ENCODE results near the gene CHRNA9.

The CHRNA9 gene

GRCh38 chr4:40401631-40402030 is 66.5 kb downstream of the CHRNA9 start:
- H3K4me3 ChIP-seq (ENCODE audit: low read depth, low read length) = no peak overlapping the region
- TF ChIP-seq, protein P1, sequence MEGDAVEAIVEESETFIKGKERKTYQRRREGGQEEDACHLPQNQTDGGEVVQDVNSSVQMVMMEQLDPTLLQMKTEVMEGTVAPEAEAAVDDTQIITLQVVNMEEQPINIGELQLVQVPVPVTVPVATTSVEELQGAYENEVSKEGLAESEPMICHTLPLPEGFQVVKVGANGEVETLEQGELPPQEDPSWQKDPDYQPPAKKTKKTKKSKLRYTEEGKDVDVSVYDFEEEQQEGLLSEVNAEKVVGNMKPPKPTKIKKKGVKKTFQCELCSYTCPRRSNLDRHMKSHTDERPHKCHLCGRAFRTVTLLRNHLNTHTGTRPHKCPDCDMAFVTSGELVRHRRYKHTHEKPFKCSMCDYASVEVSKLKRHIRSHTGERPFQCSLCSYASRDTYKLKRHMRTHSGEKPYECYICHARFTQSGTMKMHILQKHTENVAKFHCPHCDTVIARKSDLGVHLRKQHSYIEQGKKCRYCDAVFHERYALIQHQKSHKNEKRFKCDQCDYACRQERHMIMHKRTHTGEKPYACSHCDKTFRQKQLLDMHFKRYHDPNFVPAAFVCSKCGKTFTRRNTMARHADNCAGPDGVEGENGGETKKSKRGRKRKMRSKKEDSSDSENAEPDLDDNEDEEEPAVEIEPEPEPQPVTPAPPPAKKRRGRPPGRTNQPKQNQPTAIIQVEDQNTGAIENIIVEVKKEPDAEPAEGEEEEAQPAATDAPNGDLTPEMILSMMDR (IDR thresholded peaks at IDR 0.05; ENCODE audit: low read depth, low read length) = no peak

DNA sequence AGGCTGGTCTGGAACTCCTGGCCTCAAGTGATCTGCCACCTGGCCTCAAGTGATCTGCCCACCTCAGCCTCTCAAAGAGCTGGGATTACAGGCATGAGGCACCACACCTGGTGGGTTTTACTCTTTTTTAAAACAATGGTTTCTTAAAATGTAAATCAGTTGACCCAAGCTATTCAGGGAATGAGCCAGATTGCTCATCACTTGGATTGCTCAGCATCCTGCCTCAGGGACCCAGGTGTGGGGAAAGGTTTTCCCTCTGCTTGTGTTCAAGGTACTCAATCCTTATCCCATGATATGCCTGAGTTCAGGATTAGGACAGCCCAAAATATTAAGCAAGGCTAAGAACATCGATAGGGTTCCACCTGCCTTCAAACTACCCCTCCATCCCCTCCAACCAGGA is 67.4 kb downstream of the CHRNA9 start:
- TF ChIP-seq, protein P1 (IDR thresholded peaks at IDR 0.05; ENCODE audit: low read depth, low read length) = no peak
- no peak overlapping the region for H3K4me3 ChIP-seq (ENCODE audit: low read depth, low read length)

DNA sequence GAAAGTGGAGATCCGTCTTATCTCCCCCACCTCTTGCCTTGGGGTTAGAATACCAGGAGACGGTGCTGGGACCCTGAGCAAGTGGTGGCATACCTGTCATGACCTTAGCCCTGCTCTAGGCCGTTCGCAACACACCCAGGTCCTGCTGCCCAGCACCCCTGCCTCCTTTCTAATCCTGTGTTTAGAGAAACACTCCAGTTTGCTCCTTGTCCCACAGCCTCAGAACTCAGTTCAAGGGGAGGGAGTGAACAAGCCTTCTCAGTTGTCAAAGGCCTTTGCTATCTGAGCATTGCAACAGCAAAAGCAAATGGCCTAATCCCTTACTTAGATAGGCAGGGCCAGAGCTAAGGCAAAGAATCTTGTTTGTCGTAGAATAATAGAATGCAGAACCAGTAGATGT is 67.9 kb downstream of the CHRNA9 start:
- TF ChIP-seq, protein P1 (IDR thresholded peaks at IDR 0.05; ENCODE audit: low read depth, low read length) = no peak
- no peak overlapping the region for H3K4me3 ChIP-seq (ENCODE audit: low read depth, low read length)
